ENCODE results near the gene ITFG2.

DNA sequence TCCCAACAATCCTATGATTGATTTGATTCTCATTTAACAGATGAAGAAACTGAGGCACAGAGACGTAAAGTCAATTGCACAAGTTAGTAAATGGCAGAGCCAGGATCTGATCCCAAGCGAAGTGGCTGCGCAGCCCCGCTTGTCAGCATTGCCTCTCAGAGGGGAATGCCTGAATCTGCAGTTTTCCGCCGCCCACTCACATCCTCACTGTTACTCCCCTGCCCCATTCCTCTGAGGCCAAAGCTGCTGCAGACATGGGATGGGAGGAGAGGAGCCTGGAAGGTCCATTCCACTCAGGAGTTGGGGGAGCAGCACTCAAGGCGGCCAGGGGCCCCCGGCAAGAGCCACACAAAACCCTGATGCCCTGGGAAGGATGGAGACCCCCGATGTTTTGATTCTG is 21.3 kb downstream of the ITFG2 start:
- TF ChIP-seq POLR2A (IDR thresholded peaks at IDR 0.05; ENCODE audit: low read length): no peak
- no peak for TF ChIP-seq GATA1 (IDR thresholded peaks at IDR 0.05; ENCODE audit: low read depth, low read length)
